ENCODE data around the gene ATF5.
A peak's percentile ranks its signal among the peaks of the same experiment; 100 is the strongest.
"Not testable (repeated sequence)": the region's sequence is repeated elsewhere in the genome, so short reads cannot be mapped to it uniquely, and the experiment has no call there.

ATF5 gene

DNA sequence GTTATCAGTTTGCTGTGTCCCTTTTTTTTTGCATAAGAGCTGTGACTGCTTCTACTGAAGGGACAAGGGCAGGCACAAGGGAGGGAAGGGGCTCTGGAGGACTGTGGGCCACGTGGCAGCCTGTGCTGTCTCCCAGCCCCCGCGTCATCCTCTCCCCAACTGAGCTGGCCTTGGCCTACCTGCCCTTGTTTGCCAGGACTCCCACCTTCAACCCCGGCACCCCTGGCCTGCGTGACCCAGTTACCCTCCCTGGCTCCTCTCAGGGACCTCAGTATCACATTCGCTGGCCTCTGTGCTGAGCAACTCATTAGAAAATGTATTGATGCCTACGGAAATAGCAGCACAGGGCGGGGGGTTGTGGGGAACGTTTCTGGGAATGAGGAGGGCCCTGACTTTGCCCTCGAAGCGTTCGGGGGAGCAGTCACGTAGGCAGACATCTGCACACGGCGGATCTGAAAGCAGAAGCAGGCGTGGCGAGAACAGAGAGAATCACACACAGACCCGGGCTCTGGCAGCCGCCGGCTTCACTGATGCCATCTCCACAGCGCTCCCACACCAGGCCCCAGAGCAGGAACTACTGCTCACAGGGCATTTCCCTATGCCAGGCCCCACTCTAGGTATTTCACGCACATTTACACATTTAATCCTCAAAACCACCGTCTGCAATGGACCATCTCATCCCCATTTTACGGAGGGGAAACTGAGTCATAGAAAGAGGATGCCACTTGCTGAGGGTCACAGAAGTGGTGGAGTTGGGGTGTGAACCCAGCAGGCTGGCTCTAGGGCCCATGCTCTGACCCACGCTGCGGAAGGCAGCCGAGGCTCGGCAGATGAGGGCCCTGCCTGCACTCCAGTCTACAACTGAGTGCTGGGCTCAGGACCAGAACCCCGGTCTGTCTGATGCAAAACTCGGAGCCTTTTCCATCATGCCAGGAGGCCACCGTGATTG, 5.7 kb upstream of the ATF5 start:
- no peak for DNase-seq (ENCODE audit: low spot score)

DNA sequence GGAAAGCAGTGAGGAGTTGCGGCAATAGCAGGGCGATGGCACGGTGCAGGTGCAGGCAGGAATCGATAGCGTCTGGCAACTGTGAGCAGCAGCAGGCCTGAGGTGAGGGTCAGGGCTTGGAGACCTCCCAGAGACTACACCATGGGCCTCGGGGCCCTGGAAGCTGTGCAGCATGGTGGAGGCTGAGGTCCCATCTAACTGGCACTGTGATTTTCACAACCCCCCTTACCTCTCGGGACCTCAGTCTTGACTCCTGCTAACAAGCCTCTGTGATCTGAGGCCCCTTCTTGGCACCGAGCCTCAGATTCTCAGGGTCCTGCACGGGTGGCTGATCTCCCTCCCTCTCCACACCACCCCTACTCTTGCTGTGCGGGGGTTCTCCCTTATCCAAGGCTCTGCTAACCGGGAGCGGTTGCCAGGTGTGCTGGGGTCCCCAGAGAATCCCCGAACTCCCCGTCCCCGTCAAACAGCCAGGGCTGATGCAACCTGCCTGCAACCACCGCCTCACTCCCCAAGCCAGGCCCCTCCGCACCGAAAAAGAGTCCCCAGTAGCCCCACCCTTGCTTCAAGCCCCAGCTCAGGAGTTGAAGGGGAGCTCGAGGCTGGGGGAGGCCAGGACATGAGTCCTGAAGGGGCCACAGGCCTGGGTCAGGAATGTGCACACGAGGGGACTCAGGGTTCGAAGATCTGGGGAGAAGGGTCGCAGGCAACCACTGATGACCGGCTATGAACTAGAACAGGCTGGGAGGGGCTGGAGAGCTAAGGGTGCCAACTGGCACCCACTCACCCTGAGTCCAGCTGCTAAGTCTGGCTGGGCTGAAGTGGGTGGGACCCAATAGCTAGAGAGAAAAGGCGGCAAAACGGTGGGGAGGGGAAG, 4.8 kb upstream of the ATF5 start:
- DNase-seq (ENCODE audit: low spot score): peak; percentile 33

DNA sequence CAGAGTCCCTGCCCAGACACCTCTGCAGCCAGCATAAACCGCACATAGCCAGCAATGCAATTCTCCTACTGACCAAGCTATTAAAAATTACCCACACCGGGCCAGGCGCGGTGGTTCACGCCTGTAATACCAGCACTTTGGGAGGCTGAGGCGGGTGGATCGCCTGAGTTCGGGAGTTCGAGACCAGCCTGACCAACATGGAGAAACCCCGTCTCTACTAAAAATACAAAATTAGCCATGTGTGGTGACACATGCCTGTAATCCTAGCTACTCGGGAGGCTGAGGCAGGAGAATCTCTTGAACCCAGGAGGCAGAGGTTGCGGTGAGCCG, 4.2 kb upstream of the ATF5 start:
- not testable (repeated sequence) for DNase-seq (ENCODE audit: low spot score)

DNA sequence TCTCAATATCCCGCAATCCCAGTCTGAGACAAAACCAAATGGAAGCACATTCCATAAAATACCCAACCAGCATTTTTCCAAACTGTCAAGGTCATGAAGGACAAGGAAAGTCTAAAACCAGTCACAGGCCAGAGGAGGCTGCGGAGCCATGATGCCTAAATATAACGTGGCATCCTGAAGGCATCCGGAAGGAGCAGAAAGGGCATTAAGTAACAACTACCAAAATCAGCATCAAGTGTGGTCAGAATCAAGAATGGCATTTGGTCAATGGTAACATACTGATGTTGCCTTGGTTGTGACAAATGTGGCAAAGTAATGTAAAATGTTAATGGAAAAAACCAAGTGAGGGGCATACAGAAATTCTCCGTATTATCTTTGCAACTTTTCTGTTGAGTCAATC, 3.5 kb upstream of the ATF5 start:
- DNase-seq (ENCODE audit: low spot score): no peak

DNA sequence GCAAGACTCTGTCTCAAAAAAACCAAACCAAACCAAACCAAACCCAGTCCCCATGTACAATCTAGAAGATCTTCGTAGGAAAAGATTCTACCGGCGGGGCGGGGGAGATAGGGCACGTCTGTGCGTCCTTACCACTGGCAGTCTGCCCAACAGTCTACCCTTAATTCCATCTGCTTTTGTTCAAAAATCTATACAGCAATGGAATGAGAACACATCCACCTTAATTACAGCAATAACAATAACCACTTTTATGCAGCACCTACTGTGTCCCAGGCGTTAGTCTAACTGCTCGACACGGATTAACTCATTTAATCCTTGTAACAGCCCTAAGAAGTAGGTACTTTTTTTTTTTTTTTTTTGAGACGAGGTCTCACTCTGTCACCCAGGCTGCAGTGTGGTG, 2.5 kb upstream of the ATF5 start:
- no peak for DNase-seq (ENCODE audit: low spot score)

DNA sequence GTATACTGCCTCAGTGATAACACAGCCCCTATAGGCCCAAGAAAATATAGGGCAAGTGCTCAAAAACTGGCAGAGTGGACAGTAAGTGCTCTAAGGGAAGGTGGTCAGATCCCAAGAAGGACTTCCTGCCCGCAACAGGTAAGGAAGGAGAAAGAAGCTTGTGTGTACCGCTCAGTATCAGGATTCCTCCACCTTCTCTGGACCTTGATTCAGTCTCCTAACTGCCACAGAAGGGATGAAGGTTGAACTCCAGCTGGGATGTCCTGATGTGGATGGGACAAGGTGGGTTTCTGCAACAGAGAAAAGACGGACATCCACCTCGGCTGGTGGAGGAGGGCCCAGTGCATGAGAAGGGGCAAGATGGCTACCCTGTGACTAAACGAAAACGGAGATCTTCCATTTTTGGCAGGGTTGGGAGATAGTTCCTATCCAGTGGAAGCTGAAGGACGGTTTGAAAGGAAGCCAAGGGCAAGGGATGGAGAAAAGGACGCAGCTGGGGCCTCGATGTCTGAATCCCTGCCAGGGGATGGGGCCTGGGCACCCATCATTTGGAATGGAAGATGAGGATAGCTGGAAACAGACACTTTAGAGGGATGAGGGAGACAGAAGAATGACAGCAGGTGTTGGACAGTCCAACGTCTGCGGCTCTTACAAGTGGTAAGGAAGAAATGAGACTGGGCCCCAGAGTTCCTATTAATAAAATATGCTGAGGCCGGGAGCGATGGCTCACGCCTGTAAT, 1.3 kb upstream of the ATF5 start:
- no peak for DNase-seq (ENCODE audit: low spot score)

DNA sequence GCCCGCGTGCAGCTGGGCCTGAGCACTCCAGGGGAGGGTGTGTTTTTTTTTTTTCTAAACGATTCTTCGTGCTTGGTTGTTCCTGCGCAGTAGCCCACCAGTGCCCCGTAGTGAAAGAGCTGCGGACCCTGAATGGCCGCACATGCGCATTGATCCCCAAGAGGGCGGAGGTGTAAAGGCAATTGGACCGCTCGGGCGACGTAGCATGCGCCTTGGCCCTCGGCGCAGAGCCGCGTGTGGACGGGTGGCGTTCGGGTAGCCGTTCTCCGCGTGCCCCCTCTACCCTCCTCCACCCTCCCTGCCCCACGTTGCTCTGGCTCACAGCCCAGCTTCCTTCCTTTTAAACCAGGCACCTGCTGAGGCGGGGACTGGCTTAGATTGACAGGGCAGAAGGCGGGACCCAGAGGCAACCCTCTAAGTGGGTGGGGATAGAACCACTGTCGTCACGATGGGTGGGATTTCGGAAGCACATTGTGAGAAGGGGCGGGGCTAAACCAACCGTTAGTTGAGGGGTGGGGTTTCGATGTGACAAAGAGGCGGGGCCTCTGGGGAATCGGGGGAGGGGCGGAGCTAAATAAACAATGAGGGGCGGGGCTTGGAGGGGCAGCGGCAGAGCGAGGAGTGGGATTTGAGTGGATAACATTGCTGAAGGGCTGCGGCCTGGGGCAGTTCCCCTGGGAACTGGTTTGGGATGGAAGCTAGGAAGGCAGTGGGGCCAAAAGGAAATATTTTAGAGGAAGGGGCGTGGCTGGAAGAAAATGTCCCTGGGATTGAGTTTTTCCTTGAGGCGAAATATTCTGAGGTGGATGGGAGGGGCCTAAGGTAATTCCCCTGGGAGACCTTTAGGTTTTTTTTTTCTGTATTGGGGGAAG, 842 bp downstream of the ATF5 start:
- DNase-seq (ENCODE audit: low spot score): peak; percentile 96

DNA sequence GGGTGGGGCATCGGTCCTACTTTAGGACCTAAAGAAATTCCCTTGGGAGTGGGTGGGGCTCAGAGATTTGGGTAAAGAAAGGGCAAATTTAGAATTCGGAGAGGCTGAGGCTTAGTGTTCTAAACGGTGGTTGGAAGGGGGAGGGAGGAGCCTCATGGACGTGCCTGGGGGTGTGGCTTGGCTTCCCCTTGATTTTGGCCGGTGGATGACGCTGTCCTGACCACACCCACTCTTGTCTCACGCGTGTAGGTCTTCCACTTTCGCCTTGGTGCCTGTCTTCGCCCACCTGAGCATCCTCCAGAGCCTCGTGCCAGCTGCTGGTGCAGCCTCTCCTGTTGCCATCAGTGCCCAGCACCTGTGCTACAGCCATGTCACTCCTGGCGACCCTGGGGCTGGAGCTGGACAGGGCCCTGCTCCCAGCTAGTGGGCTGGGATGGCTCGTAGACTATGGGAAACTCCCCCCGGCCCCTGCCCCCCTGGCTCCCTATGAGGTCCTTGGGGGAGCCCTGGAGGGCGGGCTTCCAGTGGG, 1.5 kb downstream of the ATF5 start:
- DNase-seq (ENCODE audit: low spot score): peak; percentile 33

DNA sequence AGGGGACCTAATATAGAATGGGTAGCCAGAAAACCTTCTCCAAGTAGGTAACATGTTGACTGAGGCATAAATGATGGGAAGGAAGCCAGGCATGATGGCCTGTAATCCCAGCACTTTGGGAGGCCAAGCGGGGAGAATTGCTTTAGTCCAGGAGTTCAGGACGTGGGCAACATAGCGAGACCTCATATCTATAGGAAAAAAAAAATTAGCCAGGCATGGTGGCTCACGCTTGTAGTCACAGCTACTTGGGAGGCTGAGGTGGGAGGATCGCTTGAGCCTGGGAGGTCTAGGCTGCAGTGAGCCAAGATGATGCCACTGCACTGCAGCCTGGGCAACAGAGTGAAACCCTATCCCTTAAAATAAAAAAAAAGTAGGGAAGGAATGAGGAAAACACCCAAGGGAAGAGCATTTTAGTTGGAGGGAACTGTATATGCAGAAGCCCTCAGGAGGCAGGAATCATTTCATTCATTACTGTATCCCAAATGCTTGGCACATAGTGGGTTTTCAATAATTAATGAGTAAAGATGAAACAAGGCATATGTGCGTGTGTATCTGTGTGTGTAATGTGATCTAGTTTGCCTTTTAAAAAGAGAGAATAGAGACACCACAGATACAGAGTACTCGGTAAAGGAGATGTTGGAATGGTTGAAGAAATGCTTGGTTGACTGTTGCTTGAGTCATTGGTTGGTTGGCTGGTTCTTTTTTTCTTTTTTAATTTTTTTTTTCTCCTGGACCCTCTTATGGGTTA, 2.5 kb downstream of the ATF5 start:
- DNase-seq (ENCODE audit: low spot score): no peak

DNA sequence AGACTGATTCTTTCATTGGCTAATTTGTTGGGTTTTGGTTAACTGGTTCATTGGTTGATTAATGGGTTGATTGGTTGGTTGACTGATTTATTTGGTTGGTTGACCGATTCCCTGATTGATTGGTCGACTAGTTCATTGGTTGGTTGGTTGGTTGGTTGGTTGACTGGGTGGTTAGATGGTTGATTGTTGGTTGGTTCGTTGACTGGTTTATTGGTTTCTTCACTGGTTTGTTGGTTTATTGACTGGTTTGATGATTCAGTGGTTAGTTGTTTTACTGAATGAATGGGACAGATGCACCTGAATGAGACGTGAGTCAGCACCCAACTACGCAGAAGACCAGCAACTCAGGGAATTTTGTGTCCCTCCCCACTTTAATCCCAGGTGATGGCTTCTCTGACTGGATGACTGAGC, 3.0 kb downstream of the ATF5 start:
- DNase-seq (ENCODE audit: low spot score): no peak

DNA sequence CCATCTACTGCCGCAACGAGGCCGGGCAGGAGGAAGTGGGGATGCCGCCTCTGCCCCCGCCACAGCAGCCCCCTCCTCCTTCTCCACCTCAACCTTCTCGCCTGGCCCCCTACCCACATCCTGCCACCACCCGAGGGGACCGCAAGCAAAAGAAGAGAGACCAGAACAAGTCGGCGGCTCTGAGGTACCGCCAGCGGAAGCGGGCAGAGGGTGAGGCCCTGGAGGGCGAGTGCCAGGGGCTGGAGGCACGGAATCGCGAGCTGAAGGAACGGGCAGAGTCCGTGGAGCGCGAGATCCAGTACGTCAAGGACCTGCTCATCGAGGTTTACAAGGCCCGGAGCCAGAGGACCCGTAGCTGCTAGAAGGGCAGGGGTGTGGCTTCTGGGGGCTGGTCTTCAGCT, 3.7 kb downstream of the ATF5 start:
- DNase-seq (ENCODE audit: low spot score): no peak

DNA sequence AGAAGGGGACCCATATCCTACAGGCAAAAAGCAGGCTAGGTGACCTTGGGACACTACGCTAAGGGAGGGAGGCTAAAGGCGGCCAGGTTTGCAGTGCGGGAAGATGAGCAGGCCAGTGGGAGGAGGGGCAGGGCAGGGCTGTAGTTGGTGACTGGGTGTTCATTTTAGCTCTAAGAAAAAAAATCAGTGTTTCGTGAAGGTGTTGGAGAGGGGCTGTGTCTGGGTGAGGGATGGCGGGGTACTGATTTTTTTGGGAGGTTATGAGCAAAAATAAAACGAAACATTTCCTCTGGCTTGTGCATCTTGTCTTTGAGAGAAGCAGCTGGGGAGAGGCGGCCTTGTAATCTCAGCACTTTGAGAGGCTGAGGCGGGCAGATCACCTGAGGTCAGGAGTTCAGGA, 4.6 kb downstream of the ATF5 start:
- no peak for DNase-seq (ENCODE audit: low spot score)

DNA sequence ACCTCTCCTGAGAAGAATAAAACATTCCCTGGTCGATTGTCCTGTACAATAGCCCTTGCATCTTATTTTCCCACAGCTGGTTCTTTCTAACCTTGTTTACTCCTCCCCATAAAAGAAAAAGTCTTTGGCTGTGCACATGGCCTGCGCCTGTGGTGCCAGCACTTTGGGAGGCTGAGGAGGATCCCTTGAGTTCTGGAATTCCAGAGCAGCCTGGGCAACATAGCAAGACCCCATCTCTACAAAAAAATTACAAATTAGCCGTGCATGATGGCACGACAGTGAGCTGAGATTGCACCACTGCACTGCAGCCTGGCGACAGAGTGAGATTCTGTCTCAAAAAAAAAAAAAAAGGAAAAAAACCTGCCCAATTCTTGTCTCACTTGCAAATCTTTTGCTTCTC, 7.5 kb downstream of the ATF5 start:
- no peak for DNase-seq (ENCODE audit: low spot score)

DNA sequence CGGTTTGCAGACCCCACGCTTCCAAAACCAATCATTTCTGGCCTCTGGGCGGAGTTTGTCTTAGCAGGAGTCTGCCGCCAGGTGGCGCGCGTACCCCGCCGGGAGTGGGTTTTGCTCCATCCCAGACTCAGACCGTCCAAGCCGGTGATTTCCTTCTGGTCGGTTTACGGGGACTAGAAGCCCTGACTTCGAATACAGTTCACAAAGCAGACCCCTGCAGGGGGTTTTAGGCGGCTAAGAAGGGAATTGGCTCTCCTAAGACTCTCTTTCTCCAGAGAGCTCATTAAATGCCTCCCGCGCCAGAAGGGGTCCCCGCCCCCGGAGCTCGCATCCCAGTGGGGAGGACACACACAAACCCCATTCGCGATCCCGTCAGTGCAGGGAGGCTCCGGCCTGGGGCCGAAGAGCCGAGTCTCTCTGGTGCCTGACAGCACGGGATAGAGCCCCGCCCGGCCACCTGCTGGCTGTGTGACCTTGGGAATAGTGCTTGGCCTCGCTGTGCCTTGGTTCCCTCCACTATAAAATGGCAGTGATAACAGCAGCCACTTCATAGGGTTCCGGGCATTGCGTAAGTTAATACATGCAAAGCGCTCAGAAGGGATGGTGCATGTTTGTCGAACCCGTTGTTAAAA, 8.9 kb downstream of the ATF5 start:
- DNase-seq (ENCODE audit: low spot score): peak; percentile 90

DNA sequence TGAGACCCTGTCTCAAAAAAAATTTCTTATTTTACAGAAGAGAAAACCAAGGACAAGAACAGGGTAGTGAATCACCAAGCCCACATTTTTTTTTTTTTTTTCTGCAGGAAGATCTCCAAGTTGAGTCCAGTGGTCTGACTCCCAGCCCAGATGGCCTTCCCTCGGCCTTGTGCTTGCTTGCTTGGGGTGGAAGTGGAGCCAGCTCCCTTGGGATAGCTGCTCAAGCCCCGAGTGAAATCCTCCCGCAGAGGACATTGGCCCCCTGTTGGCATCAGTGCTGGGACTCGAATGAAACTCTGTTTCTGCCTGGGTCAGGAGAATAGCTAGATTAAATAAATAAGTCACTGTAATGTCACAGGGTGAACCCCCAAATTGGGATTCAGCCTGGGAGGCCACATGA, 9.7 kb downstream of the ATF5 start:
- no peak for DNase-seq (ENCODE audit: low spot score)

DNA sequence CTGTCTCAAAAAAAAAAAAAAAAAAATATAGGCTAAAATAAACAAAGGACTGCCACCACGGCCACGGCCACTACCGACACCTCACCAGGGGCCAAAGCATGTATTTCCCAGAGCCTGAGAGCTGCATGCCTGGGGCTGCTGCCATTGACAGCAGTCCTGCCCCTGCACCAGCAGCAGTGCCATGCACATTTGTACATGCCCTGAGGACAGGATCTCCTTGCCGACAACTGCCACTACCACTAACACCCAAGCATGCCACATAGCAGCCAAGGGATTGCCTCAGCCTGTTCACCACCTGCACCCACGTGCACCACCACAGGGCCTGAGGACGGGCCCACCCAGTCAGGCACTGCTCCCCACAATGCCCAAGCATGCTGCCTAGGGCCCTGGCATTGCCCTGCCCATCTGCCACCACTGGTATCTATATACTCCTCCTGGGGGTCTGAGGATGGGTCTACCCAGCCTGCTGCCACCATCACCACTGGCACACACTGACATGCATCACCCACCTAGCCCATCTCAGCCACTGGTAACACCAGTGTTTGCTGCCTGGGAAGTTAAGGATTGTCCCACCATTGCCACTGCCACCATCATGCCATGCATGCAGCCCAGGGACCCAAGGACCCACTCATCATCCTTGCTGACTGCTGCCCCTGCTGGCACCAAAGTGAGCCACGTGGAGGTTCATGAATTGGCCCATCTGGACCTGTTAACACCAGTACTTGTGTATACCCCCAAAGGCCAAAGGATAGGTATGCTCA, 10.9 kb downstream of the ATF5 start:
- no peak for DNase-seq (ENCODE audit: low spot score)

DNA sequence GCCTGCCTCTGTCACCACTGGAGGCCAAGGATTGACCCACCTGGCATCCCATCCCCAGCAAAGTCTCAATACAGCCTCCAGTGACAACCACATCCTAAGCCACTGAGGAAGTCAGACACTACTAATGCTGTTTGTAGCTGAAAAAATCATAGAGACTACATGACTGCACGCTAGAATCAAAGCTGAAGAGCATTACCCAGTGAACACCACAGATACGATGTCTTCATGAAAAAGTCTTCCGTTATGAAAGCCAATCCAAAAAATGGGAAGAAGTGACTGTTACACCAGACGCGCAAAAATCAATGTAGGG, 11.4 kb downstream of the ATF5 start:
- DNase-seq (ENCODE audit: low spot score): no peak

DNA sequence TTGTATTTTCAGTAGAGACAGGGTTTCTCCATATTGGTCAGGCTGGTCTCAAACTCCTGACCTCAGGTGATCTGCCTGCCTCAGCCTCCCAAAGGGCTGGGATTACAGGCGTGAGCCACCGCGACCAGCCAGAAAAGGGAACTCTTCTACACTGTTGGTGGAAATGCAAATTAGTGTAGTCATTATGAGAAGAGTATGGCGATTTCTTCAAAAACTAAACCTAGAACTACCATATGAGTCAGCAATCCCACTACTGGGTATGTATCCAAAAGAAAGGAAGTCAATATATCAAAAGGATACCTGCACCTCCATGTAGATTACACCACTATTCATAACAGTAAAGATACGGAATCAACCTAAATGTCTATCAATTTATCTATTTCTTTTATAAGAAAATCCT, 15.6 kb downstream of the ATF5 start:
- not testable (repeated sequence) for DNase-seq (ENCODE audit: low spot score)

DNA sequence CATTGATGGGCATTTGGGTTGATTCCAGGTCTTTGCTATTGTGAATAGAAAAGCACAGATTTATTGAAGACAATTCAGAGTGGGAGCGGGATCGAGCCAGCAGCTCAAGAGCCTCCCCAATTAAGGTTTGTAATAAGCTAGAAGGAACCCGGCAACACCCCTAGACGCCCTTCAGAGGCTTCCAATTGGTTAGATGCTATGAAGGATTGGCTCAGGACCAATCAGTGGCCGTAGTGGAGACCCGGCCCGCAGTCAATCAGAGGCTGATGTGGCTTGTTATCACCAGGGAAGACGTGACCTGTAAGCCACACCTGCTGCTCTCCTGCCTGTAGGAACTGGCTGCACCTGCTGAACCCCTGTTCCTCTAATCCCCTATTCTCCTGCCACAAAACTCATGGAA, 17.4 kb downstream of the ATF5 start:
- no peak for DNase-seq (ENCODE audit: low spot score)

Measured in GM03348 (cell line).